ENCODE results near the gene CACNB1.
A peak's percentile ranks its signal among the peaks of the same experiment; 100 is the strongest.

Gene CACNB1

GRCh38 chr17:39197380-39198185 is at the start of gene CACNB1:
Gene CACNB1 (minus strand): TSS chr17:39197669. CDS start chr17:39197495, 174 bp downstream.
- DNase-seq (ENCODE audit: low read depth): peak; percentile 87
- peak within 1 kb of the TSS; percentile 51 for H3K4me3 ChIP-seq (ENCODE audit: low read depth, low read length)
- TF ChIP-seq CTCF (IDR thresholded peaks at IDR 0.05; ENCODE audit: low read depth, low read length): no peak
- no peak for TF ChIP-seq MYC (IDR thresholded peaks at IDR 0.05; ENCODE audit: low read depth, low read length)
- peak; percentile 31 for TF ChIP-seq POLR2A (IDR thresholded peaks at IDR 0.05; ENCODE audit: extremely low read depth, insufficient read length)
- no peak for TF ChIP-seq MAX (IDR thresholded peaks at IDR 0.05; ENCODE audit: low read depth, low read length)

GRCh38 chr17:39246274-39246673 is 48.8 kb upstream of the CACNB1 start:
- no peak overlapping the region for H3K4me3 ChIP-seq (ENCODE audit: low read depth, low read length)
- no peak for DNase-seq (ENCODE audit: low read depth)
- no peak for TF ChIP-seq MAX (IDR thresholded peaks at IDR 0.05; ENCODE audit: low read depth, low read length)
- no peak for TF ChIP-seq CTCF (IDR thresholded peaks at IDR 0.05; ENCODE audit: low read depth, low read length)
- TF ChIP-seq POLR2A (IDR thresholded peaks at IDR 0.05; ENCODE audit: extremely low read depth, insufficient read length): no peak
- TF ChIP-seq MYC (IDR thresholded peaks at IDR 0.05; ENCODE audit: low read depth, low read length): no peak

DNA sequence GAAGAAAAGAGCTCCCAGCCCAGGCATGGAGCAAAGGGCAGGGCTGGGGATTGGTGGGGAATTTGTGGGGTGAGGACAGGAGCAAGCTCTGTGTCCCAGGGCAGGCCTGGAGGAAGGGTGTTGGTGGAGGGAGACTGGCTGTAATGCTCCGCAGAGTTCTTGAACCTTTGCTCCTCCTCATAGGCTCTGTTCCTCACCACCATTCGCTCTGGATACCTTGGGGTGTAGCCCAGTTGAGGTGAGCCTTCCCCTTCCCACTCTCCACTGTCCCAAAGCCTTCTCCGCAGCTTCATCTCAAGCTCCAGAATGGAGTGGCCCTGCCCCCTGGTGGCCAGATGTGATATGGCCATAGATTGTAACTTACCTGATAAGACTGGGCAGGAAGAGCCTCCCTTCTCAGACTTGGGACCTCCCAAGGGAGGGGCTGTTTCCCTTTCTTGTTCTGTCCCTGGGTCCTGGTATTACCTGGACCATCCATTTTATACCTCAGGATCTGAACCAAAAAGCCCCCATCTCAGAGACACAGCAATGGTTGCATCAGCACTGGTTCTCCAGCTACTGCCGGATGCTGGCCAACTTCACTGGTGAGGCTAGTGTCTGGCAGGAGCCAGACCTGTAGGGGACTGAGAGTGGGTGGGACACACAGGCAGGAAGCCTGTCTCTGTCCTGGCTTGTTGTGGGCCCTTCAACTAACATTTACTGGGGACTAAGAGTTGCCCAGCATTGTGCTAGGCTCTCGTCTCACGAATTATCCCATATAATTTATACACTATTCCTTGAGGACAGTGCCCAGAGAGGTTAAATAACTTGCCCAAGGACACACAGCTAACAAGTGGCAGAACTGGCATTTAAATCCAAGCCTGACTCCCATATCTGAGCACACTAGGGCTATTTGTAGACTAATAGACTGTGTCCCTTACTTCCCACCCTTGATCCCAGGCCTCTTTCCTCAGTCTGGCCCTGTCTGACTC is 47.4 kb upstream of the CACNB1 start:
- peak overlapping the region; percentile 32 for H3K4me3 ChIP-seq (ENCODE audit: low read depth, low read length)
- TF ChIP-seq MYC (IDR thresholded peaks at IDR 0.05; ENCODE audit: low read depth, low read length): peak; percentile 23; the same call in 1 of the 2 replicates
- no peak for TF ChIP-seq MAX (IDR thresholded peaks at IDR 0.05; ENCODE audit: low read depth, low read length)
- TF ChIP-seq POLR2A (IDR thresholded peaks at IDR 0.05; ENCODE audit: extremely low read depth, insufficient read length): no peak
- peak; percentile 90 for TF ChIP-seq CTCF (IDR thresholded peaks at IDR 0.05; ENCODE audit: low read depth, low read length)
- peak; percentile 94 for DNase-seq (ENCODE audit: low read depth)

DNA sequence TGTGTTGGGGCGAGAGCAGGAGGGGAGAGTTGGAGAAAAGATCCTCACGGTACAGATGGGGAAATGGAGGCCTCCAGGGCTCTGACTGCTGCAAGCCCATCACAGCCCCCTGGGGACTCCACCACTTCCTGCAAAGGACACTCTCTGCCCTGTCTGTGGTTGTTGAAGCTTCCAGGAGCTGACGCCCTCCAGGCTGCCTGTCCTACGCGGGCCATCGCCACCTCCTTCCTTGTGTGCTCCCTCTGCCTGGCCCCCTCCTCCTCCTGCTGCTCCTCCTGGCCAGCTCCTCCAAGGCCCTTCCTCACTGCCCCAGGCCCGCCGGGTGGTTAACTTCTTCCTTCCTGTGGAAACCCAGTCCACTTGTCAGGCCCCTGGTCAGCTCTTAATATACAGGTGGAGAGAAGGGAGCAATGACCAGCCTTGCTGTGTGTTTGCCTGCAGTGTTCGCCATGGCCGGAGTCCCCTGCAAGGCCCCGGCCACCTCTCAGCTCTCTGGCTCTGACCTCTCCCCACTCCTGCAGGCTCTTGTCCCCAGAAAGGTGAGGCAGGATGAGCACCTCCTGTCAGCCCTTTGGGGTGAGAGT is 46.6 kb upstream of the CACNB1 start:
- peak; percentile 100 for DNase-seq (ENCODE audit: low read depth)
- H3K4me3 ChIP-seq (ENCODE audit: low read depth, low read length): peak overlapping the region; percentile 43

More for the DNA sequence above, 46.6 kb upstream of the CACNB1 start:
- TF ChIP-seq CTCF (IDR thresholded peaks at IDR 0.05; ENCODE audit: low read depth, low read length): no peak
- peak; percentile 22; the same call in 1 of the 2 replicates for TF ChIP-seq MYC (IDR thresholded peaks at IDR 0.05; ENCODE audit: low read depth, low read length)

Measured in NB4 (cell line).